ENCODE measurements around the gene PTPN1. TPM values are rescaled to one million over a fixed set of nuclear protein-coding genes. Genes with fewer than 3 reads are reported as not detected.

The PTPN1 gene
- total and polyA plus RNA-seq, 10 of the 15 experiments (the other 5 are each of a cell fraction or from before 2014, with no cell fraction given): 15.9 to 74.7 (median 43.9) TPM

- TF ChIP-seq, protein P1, sequence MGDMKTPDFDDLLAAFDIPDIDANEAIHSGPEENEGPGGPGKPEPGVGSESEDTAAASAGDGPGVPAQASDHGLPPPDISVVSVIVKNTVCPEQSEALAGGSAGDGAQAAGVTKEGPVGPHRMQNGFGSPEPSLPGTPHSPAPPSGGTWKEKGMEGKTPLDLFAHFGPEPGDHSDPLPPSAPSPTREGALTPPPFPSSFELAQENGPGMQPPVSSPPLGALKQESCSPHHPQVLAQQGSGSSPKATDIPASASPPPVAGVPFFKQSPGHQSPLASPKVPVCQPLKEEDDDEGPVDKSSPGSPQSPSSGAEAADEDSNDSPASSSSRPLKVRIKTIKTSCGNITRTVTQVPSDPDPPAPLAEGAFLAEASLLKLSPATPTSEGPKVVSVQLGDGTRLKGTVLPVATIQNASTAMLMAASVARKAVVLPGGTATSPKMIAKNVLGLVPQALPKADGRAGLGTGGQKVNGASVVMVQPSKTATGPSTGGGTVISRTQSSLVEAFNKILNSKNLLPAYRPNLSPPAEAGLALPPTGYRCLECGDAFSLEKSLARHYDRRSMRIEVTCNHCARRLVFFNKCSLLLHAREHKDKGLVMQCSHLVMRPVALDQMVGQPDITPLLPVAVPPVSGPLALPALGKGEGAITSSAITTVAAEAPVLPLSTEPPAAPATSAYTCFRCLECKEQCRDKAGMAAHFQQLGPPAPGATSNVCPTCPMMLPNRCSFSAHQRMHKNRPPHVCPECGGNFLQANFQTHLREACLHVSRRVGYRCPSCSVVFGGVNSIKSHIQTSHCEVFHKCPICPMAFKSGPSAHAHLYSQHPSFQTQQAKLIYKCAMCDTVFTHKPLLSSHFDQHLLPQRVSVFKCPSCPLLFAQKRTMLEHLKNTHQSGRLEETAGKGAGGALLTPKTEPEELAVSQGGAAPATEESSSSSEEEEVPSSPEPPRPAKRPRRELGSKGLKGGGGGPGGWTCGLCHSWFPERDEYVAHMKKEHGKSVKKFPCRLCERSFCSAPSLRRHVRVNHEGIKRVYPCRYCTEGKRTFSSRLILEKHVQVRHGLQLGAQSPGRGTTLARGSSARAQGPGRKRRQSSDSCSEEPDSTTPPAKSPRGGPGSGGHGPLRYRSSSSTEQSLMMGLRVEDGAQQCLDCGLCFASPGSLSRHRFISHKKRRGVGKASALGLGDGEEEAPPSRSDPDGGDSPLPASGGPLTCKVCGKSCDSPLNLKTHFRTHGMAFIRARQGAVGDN (IDR thresholded peaks at IDR 0.05): no peak
- no peak for TF ChIP-seq NBN (IDR thresholded peaks at IDR 0.05)
- TF ChIP-seq CTCF (IDR thresholded peaks at IDR 0.05 in 2 of 3, conservative IDR thresholded peaks at IDR 0.05 in 1 of 3; ENCODE audit: control insufficient read depth in 2 of 3, extremely low read depth in 1 of 3, insufficient read depth in 1 of 3, low read depth in 3 of 3, low read length in 3 of 3): peak; percentile 86 to 97 (median 93)
- 0 out of 2 replicates have a peak, but pooled peaks have one; percentile 17 for TF ChIP-seq ATF2 (IDR thresholded peaks at IDR 0.05; ENCODE audit: low read length)
- TF ChIP-seq SMARCA5 (IDR thresholded peaks at IDR 0.05): peak; percentile 71; the same call in 1 of the 2 replicates
- TF ChIP-seq HCFC1 (IDR thresholded peaks at IDR 0.05; ENCODE audit: low read length): no peak
- peak; percentile 41; the same call in 1 of the 2 replicates for TF ChIP-seq SMC3 (IDR thresholded peaks at IDR 0.05; ENCODE audit: borderline replicate concordance, low read length)
- TF ChIP-seq ZBTB40 (IDR thresholded peaks at IDR 0.05; ENCODE audit: borderline replicate concordance): no peak
- TF ChIP-seq EP300 (IDR thresholded peaks at IDR 0.05; ENCODE audit: borderline replicate concordance in 1 of 2, control insufficient read depth in 1 of 2, low read depth in 2 of 2, low read length in 2 of 2): no peak
- TF ChIP-seq, protein P2, sequence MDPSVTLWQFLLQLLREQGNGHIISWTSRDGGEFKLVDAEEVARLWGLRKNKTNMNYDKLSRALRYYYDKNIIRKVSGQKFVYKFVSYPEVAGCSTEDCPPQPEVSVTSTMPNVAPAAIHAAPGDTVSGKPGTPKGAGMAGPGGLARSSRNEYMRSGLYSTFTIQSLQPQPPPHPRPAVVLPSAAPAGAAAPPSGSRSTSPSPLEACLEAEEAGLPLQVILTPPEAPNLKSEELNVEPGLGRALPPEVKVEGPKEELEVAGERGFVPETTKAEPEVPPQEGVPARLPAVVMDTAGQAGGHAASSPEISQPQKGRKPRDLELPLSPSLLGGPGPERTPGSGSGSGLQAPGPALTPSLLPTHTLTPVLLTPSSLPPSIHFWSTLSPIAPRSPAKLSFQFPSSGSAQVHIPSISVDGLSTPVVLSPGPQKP (IDR thresholded peaks at IDR 0.05; ENCODE audit: low read depth, low read length): no peak
Observed at GRCh38 chr20:50588034-50588736, 78.0 kb downstream of the PTPN1 start (continued).

Data from GM12878 (cell line).